Endothelial cell of umbilical vein (primary cell): ENCODE results near the gene SLC1A1.
"Not testable (repeated sequence)": the region's sequence is repeated elsewhere in the genome, so short reads cannot be mapped to it uniquely, and the experiment has no call there.

Experiments used
- EZH2 ChIP-seq: IDR thresholded peaks from 2 replicates; pipeline ENCODE4 v1.6.1; 2012; ENCODE audit warnings: borderline replicate concordance, low read depth, mild to moderate bottlenecking, moderate library complexity, low read length, inconsistent platforms; ENCODE audit not compliant: severe bottlenecking
- FOS ChIP-seq: IDR thresholded peaks from 2 replicates; pipeline ENCODE4 v1.6.1; 2011; ENCODE audit warnings: mild to moderate bottlenecking, low read length, moderate library complexity, borderline replicate concordance; ENCODE audit not compliant: insufficient read depth
- GATA2 ChIP-seq: IDR thresholded peaks from 2 replicates; pipeline ENCODE4 v1.7.0; 2011; ENCODE audit warnings: low read depth, mild to moderate bottlenecking, moderate library complexity, mixed read lengths, low read length; ENCODE audit not compliant: insufficient read length, insufficient read depth
- JUN ChIP-seq: IDR thresholded peaks from 2 replicates; pipeline ENCODE4 v1.6.1; 2011; ENCODE audit warnings: borderline replicate concordance, low read depth; ENCODE audit not compliant: insufficient read length, insufficient read depth
- MYC ChIP-seq: IDR thresholded peaks from one replicate; pipeline ENCODE4 v1.6.1; 2011; ENCODE audit warnings: mild to moderate bottlenecking, low read depth, low read length
- POLR2A ChIP-seq: IDR thresholded peaks from 2 replicates; pipeline ENCODE4 v1.6.1; 2012; ENCODE audit warnings: low read depth, mild to moderate bottlenecking, control low read depth, low read length
- POLR2AphosphoS5 ChIP-seq: IDR thresholded peaks from 2 replicates; pipeline ENCODE4 v1.6.1; 2012; ENCODE audit warnings: low read depth, mild to moderate bottlenecking, control low read depth, low read length, moderate library complexity; ENCODE audit not compliant: insufficient read depth
- TF ChIP-seq, protein P1 (sequence below), 2 donors: IDR thresholded peaks; 1 replicate in 1 of 2; 2 replicates in 1 of 2; pipeline ENCODE4 v1.5.1; 2011; ENCODE audit warnings: low read length in 2 of 2, mild to moderate bottlenecking in 2 of 2, moderate library complexity in 2 of 2, control low read depth in 1 of 2, inconsistent platforms in 1 of 2, low read depth in 1 of 2; ENCODE audit not compliant: insufficient read depth in 1 of 2; ENCODE audit errors: extremely low read depth in 1 of 2
- TF ChIP-seq, protein P2 (sequence below): IDR thresholded peaks from 2 replicates; pipeline ENCODE4 v1.6.1; 2011; ENCODE audit not compliant: insufficient read depth, insufficient read length

DNA sequence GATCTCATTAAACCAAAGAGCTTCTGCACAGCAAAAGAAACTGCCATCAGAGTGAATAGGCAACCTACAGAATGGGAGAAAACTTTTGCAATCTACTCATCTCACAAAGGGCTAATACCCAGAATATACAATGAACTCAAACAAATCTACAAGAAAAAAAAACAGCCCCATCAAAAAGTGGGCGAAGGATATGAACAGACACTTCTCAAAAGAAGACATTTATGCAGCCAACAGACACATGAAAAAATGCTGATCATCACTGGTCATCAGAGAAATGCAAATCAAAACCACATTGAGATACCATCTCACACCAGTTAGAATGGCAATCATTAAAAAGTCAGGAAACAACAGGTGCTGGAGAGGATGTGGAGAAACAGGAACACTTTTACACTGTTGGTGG lies 45.9 kb downstream of the SLC1A1 start:
- not testable (repeated sequence) for TF ChIP-seq POLR2A, MYC, POLR2AphosphoS5, JUN, EZH2, FOS, GATA2
- TF ChIP-seq, protein P1, sequence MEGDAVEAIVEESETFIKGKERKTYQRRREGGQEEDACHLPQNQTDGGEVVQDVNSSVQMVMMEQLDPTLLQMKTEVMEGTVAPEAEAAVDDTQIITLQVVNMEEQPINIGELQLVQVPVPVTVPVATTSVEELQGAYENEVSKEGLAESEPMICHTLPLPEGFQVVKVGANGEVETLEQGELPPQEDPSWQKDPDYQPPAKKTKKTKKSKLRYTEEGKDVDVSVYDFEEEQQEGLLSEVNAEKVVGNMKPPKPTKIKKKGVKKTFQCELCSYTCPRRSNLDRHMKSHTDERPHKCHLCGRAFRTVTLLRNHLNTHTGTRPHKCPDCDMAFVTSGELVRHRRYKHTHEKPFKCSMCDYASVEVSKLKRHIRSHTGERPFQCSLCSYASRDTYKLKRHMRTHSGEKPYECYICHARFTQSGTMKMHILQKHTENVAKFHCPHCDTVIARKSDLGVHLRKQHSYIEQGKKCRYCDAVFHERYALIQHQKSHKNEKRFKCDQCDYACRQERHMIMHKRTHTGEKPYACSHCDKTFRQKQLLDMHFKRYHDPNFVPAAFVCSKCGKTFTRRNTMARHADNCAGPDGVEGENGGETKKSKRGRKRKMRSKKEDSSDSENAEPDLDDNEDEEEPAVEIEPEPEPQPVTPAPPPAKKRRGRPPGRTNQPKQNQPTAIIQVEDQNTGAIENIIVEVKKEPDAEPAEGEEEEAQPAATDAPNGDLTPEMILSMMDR (IDR thresholded peaks at IDR 0.05; ENCODE audit: extremely low read depth in 1 of 2, insufficient read depth in 1 of 2, low read depth in 1 of 2, low read length in 2 of 2) = not testable (repeated sequence)
- TF ChIP-seq, protein P2, sequence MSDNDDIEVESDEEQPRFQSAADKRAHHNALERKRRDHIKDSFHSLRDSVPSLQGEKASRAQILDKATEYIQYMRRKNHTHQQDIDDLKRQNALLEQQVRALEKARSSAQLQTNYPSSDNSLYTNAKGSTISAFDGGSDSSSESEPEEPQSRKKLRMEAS = not testable (repeated sequence)
